IMR-90 (cell line): ENCODE results near the gene CDH12.

ENCODE experiments used
- BHLHE40 ChIP-seq: fragments of 150-350 bp; IDR thresholded peaks from 2 replicates; pipeline ENCODE4 v1.6.1; 2016; ENCODE audit warnings: mild to moderate bottlenecking, low read depth, low read length
- CTCF ChIP-seq: conservative IDR thresholded peaks from 2 replicates; pipeline ENCODE4 v1.5.1; 2012; ENCODE audit warnings: mild to moderate bottlenecking, low read depth, low read length, improper control_type of control experiment
- ELK1 ChIP-seq: fragments of 150-350 bp; IDR thresholded peaks from 2 replicates; pipeline ENCODE4 v1.6.1; 2016; ENCODE audit warnings: low read depth, mild to moderate bottlenecking, low read length, moderate library complexity, borderline replicate concordance
- MAFK ChIP-seq: IDR thresholded peaks from 2 replicates; pipeline ENCODE4 v1.6.1; 2012; ENCODE audit warnings: low read depth, low read length, improper control_type of control experiment
- MAZ ChIP-seq: IDR thresholded peaks from 2 replicates; pipeline ENCODE4 v1.6.1; 2012; ENCODE audit warnings: low read depth, mild to moderate bottlenecking, low read length, improper control_type of control experiment, moderate library complexity, borderline replicate concordance
- MXI1 ChIP-seq: IDR thresholded peaks from 2 replicates; pipeline ENCODE4 v1.6.1; 2012; ENCODE audit warnings: low read depth, mild to moderate bottlenecking, low read length, moderate library complexity, borderline replicate concordance
- NFE2L2 ChIP-seq: fragments of 150-350 bp; IDR thresholded peaks from 2 replicates; pipeline ENCODE4 v1.6.1; 2016; ENCODE audit warnings: low read depth, mild to moderate bottlenecking, low read length
- POLR2A ChIP-seq: IDR thresholded peaks from 2 replicates; pipeline ENCODE4 v1.6.1; 2012; ENCODE audit warnings: mild to moderate bottlenecking, low read depth, low read length
- RFX5 ChIP-seq: IDR thresholded peaks from 2 replicates; pipeline ENCODE4 v1.8.0; 2012; ENCODE audit warnings: low read depth, mild to moderate bottlenecking, low read length, moderate library complexity
- SMC3 ChIP-seq: fragments of 150-350 bp; IDR thresholded peaks from 2 replicates; pipeline ENCODE4 v1.6.1; 2016; ENCODE audit warnings: low read depth, mild to moderate bottlenecking, antibody characterized with exemption, low read length, moderate library complexity
- USF2 ChIP-seq: fragments of 150-350 bp; IDR thresholded peaks from 2 replicates; pipeline ENCODE4 v1.6.1; 2017; ENCODE audit warnings: mild to moderate bottlenecking, antibody characterized with exemption, low read length, low read depth

GRCh38 chr5:21723500-21723899, 1129.6 kb downstream of the CDH12 start:
- no peak for TF ChIP-seq CTCF
- TF ChIP-seq POLR2A, result no peak
- no peak for TF ChIP-seq BHLHE40
- no peak for TF ChIP-seq NFE2L2
- no peak for TF ChIP-seq USF2
- no peak for TF ChIP-seq ELK1
- TF ChIP-seq MXI1, result no peak
- TF ChIP-seq MAFK, result no peak
- no peak for TF ChIP-seq MAZ
- TF ChIP-seq RFX5, result no peak
- TF ChIP-seq SMC3, result no peak
